NCI-H345 treated with DMSO at 0.1 percent for 48 hours (cell line): ENCODE measurements around the gene BRSK2.

Source experiments
- DNase-seq: peaks from one replicate; lab custom pipeline; 2025; ENCODE audit not compliant: unreplicated experiment; lab: John Stamatoyannopoulos, UW

Gene BRSK2

GRCh38 chr11:1496091-1496760 is 106.5 kb downstream of the BRSK2 start:
- DNase-seq = no peak

GRCh38 chr11:1496761-1497095 is 107.0 kb downstream of the BRSK2 start:
- no peak for DNase-seq

- no peak for DNase-seq
These were observed 107.9 kb downstream of the BRSK2 start for GRCh38 chr11:1497600-1497999.

GRCh38 chr11:1498262-1498661 is 108.5 kb downstream of the BRSK2 start:
- DNase-seq = no peak

- DNase-seq = no peak
These were observed 109.6 kb downstream of the BRSK2 start for GRCh38 chr11:1499261-1499890.

- DNase-seq = no peak
These were observed 110.2 kb downstream of the BRSK2 start for GRCh38 chr11:1499899-1500298.

- DNase-seq = no peak
These were observed 111.0 kb downstream of the BRSK2 start for GRCh38 chr11:1500466-1501420.

- no peak for DNase-seq
These were observed 111.9 kb downstream of the BRSK2 start for GRCh38 chr11:1501421-1502167.

GRCh38 chr11:1502168-1502953 is 112.6 kb downstream of the BRSK2 start:
- no peak for DNase-seq

GRCh38 chr11:1502954-1503707 is 113.4 kb downstream of the BRSK2 start:
- DNase-seq = no peak

- no peak for DNase-seq
These were observed 114.0 kb downstream of the BRSK2 start for GRCh38 chr11:1503708-1504104.

- no peak for DNase-seq
These were observed 114.4 kb downstream of the BRSK2 start for GRCh38 chr11:1504138-1504537.

GRCh38 chr11:1504581-1505290 is 115.0 kb downstream of the BRSK2 start:
- no peak for DNase-seq

GRCh38 chr11:1505480-1505879 is 115.7 kb downstream of the BRSK2 start:
- no peak for DNase-seq

- DNase-seq = no peak
These were observed 117.2 kb downstream of the BRSK2 start for GRCh38 chr11:1506981-1507380.

GRCh38 chr11:1507381-1508140 is 117.8 kb downstream of the BRSK2 start:
- DNase-seq = no peak

- no peak for DNase-seq
These were observed 118.8 kb downstream of the BRSK2 start for GRCh38 chr11:1508491-1508891.

- DNase-seq = no peak
These were observed 119.3 kb downstream of the BRSK2 start for GRCh38 chr11:1508986-1509385.
